ENCODE data around the gene SNAPC2. TPM values are rescaled to one million over a fixed set of nuclear protein-coding genes. Genes with fewer than 3 reads are reported as not detected.

SNAPC2 gene
- total RNA-seq, 1 donor from 2014 or later, result 16.8 TPM

- Mint-ChIP-seq H3K9me3 (no peaks in the 10 kb centered on the region), H3K36me3 (peaks cover 4% of the 10 kb centered on the region), H3K4me1 (peaks cover 24% of the 10 kb centered on the region), H3K27ac (peak overlapping the region; percentile 100), H3K4me3 (no peak overlapping the region), H3K27me3 (ENCODE audit: low read depth) (no peaks in the 10 kb centered on the region)
- DNase-seq (ENCODE audit: low spot score in 2 of 2, unreplicated experiment in 2 of 2), result no peak
- TF ChIP-seq CTCF (IDR thresholded peaks at IDR 0.05; ENCODE audit: unreplicated experiment), result no peak
Measured at GRCh38 chr19:7931221-7932061, 11.3 kb downstream of the SNAPC2 start.

- no peak for DNase-seq (ENCODE audit: low spot score in 2 of 2, unreplicated experiment in 2 of 2)
- no peaks in the 10 kb centered on the region for H3K9me3 Mint-ChIP-seq
- peaks cover 4% of the 10 kb centered on the region for H3K36me3 Mint-ChIP-seq
- H3K27me3 Mint-ChIP-seq (ENCODE audit: low read depth), result no peaks in the 10 kb centered on the region
- no peak overlapping the region for H3K4me3 Mint-ChIP-seq
- H3K27ac Mint-ChIP-seq, result no peak overlapping the region
- no peak for TF ChIP-seq CTCF (IDR thresholded peaks at IDR 0.05; ENCODE audit: unreplicated experiment)
- peaks cover 20% of the 10 kb centered on the region for H3K4me1 Mint-ChIP-seq
Measured at GRCh38 chr19:7932276-7932929, 12.3 kb downstream of the SNAPC2 start.

GRCh38 chr19:7932930-7933300, 12.8 kb downstream of the SNAPC2 start:
- Mint-ChIP-seq H3K9me3 (no peaks in the 10 kb centered on the region), H3K27me3 (ENCODE audit: low read depth) (no peaks in the 10 kb centered on the region), H3K27ac (no peak overlapping the region), H3K4me3 (no peak overlapping the region), H3K36me3 (peaks cover 6% of the 10 kb centered on the region), H3K4me1 (peaks cover 17% of the 10 kb centered on the region)
- no peak for DNase-seq (ENCODE audit: low spot score in 2 of 2, unreplicated experiment in 2 of 2)
- TF ChIP-seq CTCF (IDR thresholded peaks at IDR 0.05; ENCODE audit: unreplicated experiment), result no peak

- H3K9me3 Mint-ChIP-seq, result no peaks in the 10 kb centered on the region
- H3K27me3 Mint-ChIP-seq (ENCODE audit: low read depth), result no peaks in the 10 kb centered on the region
- peak; percentile 20 for TF ChIP-seq CTCF (IDR thresholded peaks at IDR 0.05; ENCODE audit: unreplicated experiment)
- peaks cover 6% of the 10 kb centered on the region for H3K36me3 Mint-ChIP-seq
- peaks cover 12% of the 10 kb centered on the region for H3K4me1 Mint-ChIP-seq
- no peak overlapping the region for H3K4me3 Mint-ChIP-seq
- DNase-seq (ENCODE audit: low spot score in 2 of 2, unreplicated experiment in 2 of 2), result no peak
- no peak overlapping the region for H3K27ac Mint-ChIP-seq
Measured at GRCh38 chr19:7933411-7933810, 13.3 kb downstream of the SNAPC2 start.

GRCh38 chr19:7933828-7934725, 13.9 kb downstream of the SNAPC2 start:
- no peak overlapping the region for H3K4me3 Mint-ChIP-seq
- H3K4me1 Mint-ChIP-seq, result peaks cover 6% of the 10 kb centered on the region
- H3K9me3 Mint-ChIP-seq, result no peaks in the 10 kb centered on the region
- H3K36me3 Mint-ChIP-seq, result peaks cover 9% of the 10 kb centered on the region
- no peak for DNase-seq (ENCODE audit: low spot score in 2 of 2, unreplicated experiment in 2 of 2)
- no peak for TF ChIP-seq CTCF (IDR thresholded peaks at IDR 0.05; ENCODE audit: unreplicated experiment)
- H3K27ac Mint-ChIP-seq, result no peak overlapping the region
- H3K27me3 Mint-ChIP-seq (ENCODE audit: low read depth), result no peaks in the 10 kb centered on the region
